ENCODE data around the gene GPRASP1. TPM values are rescaled to one million over a fixed set of nuclear protein-coding genes. Genes with fewer than 3 reads are reported as not detected.

The GPRASP1 gene
- total RNA-seq, 2 donors from 2014 or later: 4.3 to 9.1 TPM

DNA sequence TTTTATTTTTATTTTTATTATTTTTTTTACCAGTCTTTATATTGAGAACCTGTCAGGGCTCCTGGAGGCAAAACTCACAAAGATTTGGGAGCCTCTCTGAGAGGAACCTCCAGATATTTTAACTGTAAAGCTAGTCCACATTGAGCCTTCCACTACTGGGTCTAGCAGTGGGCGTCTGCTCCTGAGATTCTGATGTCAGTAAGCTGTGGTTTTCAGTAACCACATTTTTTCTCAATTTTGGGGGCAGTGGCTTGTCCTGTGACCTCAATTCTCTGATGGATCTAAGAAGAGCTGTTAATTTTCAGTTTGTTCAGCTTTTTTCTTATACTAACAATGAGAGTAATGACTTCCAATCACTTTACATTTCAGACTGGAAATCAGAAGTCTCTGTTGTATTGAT, 23.6 kb upstream of the GPRASP1 start:
- WGBS, 2 donors: 100% methylated on average over 1 of the region's 1 CpG; no CpG with 5 or more reads in 1 of the 2 donors
- Histone ChIP-seq H3K9me3 (no peaks in the 10 kb centered on the region), H3K4me1 (peaks cover 14% of the 10 kb centered on the region), H3K4me3 (no peak overlapping the region), H3K27me3 (no peaks in the 10 kb centered on the region), H3K36me3 (replicated peaks in 1 of 2; ENCODE audit: insufficient read depth in 1 of 2, low read depth in 2 of 2) (no peaks in the 10 kb centered on the region), H3K27ac (no peak overlapping the region)
- TF ChIP-seq, protein P1, sequence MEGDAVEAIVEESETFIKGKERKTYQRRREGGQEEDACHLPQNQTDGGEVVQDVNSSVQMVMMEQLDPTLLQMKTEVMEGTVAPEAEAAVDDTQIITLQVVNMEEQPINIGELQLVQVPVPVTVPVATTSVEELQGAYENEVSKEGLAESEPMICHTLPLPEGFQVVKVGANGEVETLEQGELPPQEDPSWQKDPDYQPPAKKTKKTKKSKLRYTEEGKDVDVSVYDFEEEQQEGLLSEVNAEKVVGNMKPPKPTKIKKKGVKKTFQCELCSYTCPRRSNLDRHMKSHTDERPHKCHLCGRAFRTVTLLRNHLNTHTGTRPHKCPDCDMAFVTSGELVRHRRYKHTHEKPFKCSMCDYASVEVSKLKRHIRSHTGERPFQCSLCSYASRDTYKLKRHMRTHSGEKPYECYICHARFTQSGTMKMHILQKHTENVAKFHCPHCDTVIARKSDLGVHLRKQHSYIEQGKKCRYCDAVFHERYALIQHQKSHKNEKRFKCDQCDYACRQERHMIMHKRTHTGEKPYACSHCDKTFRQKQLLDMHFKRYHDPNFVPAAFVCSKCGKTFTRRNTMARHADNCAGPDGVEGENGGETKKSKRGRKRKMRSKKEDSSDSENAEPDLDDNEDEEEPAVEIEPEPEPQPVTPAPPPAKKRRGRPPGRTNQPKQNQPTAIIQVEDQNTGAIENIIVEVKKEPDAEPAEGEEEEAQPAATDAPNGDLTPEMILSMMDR (IDR thresholded peaks at IDR 0.05): no peak
- TF ChIP-seq POLR2A (IDR thresholded peaks at IDR 0.05): no peak
- ATAC-seq (no peak), DNase-seq (no peak)
- intact Hi-C loops (cut with DNase I): no loop called here

DNA sequence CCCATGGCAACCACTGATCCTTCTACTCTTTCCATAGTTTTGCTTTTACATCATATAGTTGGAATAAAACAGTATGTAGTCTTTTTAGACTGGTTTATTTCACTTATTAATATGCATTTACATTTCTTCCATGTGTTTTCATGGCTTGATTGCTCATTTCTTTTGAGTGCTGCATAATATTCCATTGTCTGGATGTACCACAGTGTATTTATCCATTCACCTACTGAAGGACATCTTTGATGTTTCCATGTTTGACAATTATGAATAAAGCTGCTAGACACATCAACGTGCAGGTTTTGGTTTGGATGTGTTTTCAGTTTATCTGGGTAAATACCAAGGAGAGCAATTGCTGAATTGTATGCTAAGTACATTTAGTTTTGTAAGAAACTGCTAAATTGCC, 13.7 kb upstream of the GPRASP1 start:
- H3K4me1 ChIP-seq: no peaks in the 10 kb centered on the region
- no peak for TF ChIP-seq POLR2A (IDR thresholded peaks at IDR 0.05)
- TF ChIP-seq, protein P1 (IDR thresholded peaks at IDR 0.05): no peak
- no peak overlapping the region for H3K4me3 ChIP-seq
- no peak overlapping the region for H3K27ac ChIP-seq
- DNase-seq (no peak), ATAC-seq (no peak)
- no peaks in the 10 kb centered on the region for H3K36me3 ChIP-seq (replicated peaks in 1 of 2; ENCODE audit: insufficient read depth in 1 of 2, low read depth in 2 of 2)
- no peaks in the 10 kb centered on the region for H3K27me3 ChIP-seq
- H3K9me3 ChIP-seq: no peaks in the 10 kb centered on the region
- intact Hi-C loops (cut with DNase I): no loop called here
- WGBS, 2 donors: 100% methylated on average over 1 of the region's 1 CpG

DNA sequence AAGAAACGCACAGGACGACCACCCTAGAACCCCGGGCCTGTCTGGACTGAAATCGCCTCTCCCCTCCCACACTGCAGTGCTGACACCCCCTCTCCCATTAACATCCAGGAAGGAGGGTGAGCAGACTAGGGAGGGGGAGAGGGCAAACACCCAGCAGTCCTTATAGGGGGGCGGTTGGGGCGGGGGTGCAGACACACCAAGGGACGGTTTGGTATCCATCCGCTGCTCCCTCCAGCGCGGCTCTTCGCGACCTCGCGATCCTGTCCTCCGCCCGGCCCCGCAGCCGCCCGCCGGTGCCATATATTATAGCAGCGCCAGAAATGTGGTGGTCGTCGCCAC, 411 bp upstream of the GPRASP1 start:
- TF ChIP-seq, protein P1 (IDR thresholded peaks at IDR 0.05): no peak
- no peak for TF ChIP-seq POLR2A (IDR thresholded peaks at IDR 0.05)
- peak overlapping the region in 1 of 4 donors; percentile 36 for H3K27ac ChIP-seq
- ATAC-seq: peak; percentile 23
- no peak for DNase-seq
- peak overlapping the region; percentile 8 to 20 for H3K4me3 ChIP-seq
- 43% methylated on average over 6 of the region's 23 CpGs; no CpG with 5 or more reads in 1 of the 2 donors for whole genome bisulfite sequencing, 2 donors
- no peaks in the 10 kb centered on the region for H3K27me3 ChIP-seq
- H3K36me3 ChIP-seq (replicated peaks in 1 of 2; ENCODE audit: insufficient read depth in 1 of 2, low read depth in 2 of 2): no peaks in the 10 kb centered on the region
- peaks cover 4% of the 10 kb centered on the region for H3K4me1 ChIP-seq
- intact Hi-C loops (cut with DNase I): no loop called here
- H3K9me3 ChIP-seq: no peaks in the 10 kb centered on the region

DNA sequence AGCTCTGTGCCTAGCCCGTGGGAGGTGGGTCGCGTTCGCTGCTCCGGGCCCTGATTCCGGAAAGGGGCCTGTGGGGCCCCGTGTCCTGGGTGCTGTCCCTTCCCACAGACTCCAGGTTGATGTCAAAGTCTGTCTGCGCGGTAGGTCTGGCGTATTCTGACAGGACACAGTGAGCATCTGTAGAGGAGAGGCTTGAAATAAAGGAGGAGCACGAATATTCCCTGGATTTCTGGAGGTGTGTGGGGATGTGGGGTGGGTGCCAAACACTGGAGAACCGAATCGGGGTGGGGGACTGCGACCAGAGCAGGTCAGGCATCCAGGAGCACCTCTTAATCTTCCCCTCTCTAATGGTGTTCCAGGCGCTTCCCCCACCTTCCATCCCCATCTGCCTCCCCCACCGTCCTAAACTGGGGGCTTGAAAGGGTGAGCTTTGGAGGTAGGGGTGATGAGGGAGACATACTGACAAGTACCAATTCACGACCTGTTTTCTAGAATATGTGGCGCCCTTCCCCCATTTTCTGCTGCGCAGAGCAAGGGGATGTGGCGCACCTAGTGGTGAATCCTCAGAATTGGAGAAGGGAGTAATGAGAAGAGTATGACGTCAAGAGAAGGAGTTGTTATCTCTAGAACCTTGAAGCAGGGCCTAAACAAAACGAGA, 877 bp downstream of the GPRASP1 start:
- intact Hi-C loops (cut with DNase I): no loop called here
- WGBS, 2 donors: 24 to 31% methylated on average over 12 to 17 of the region's 22 CpGs
- peak; percentile 15 to 46 (median 37) for DNase-seq
- H3K36me3 ChIP-seq (replicated peaks in 1 of 2; ENCODE audit: insufficient read depth in 1 of 2, low read depth in 2 of 2): no peaks in the 10 kb centered on the region
- peaks cover 4% of the 10 kb centered on the region for H3K4me1 ChIP-seq
- no peak for TF ChIP-seq POLR2A (IDR thresholded peaks at IDR 0.05)
- TF ChIP-seq, protein P1 (IDR thresholded peaks at IDR 0.05): peak in 4 of 7 experiments; percentile 34 to 46 (median 42)
- H3K9me3 ChIP-seq: no peaks in the 10 kb centered on the region
- peak overlapping the region in 2 of 4 donors; percentile 36 to 44 for H3K27ac ChIP-seq
- H3K27me3 ChIP-seq: no peaks in the 10 kb centered on the region
- ATAC-seq: peak; percentile 65
- H3K4me3 ChIP-seq: no peak overlapping the region

DNA sequence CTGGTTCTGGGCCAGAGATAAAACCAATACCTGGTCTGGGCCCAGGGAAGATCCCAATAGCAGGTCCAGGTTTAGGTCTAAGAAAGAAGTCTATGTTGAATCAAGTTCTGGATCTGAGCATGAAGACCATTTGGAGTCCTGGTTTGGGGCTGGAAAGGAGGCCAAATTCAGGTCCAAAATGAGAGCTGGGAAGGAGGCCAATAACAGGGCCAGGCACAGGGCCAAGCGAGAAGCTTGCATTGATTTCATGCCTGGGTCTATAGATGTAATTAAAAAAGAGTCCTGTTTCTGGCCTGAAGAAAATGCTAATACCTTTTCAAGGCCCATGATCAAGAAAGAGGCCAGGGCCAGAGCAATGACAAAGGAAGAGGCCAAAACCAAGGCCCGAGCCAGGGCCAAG, 3.4 kb downstream of the GPRASP1 start:
- TF ChIP-seq, protein P1 (IDR thresholded peaks at IDR 0.05): no peak
- no peak for TF ChIP-seq POLR2A (IDR thresholded peaks at IDR 0.05)
- Histone ChIP-seq H3K9me3 (no peaks in the 10 kb centered on the region), H3K27me3 (no peaks in the 10 kb centered on the region), H3K4me1 (peaks cover 4% of the 10 kb centered on the region), H3K36me3 (replicated peaks in 1 of 2; ENCODE audit: insufficient read depth in 1 of 2, low read depth in 2 of 2) (no peaks in the 10 kb centered on the region), H3K4me3 (no peak overlapping the region), H3K27ac (no peak overlapping the region)
- ATAC-seq (no peak), DNase-seq (no peak)
- 75 to 85% methylated on average over 1 to 2 of the region's 2 CpGs for WGBS, 2 donors
- intact Hi-C loops (cut with DNase I): no loop called here

Data from body of pancreas (tissue), 4 donors.